ENCODE measurements around the gene TEAD3. TPM values are rescaled to one million over a fixed set of nuclear protein-coding genes. Genes with fewer than 3 reads are reported as not detected.
"Not testable (repeated sequence)": the region's sequence is repeated elsewhere in the genome, so short reads cannot be mapped to it uniquely, and the experiment has no call there.

The TEAD3 gene
- total RNA-seq, 2 experiments from 2014 or later, result 0.13 to 0.23 TPM

- Mint-ChIP-seq H3K36me3 (ENCODE audit: low read depth) (no peaks in the 10 kb centered on the region), H3K27ac (no peak overlapping the region), H3K4me3 (no peak overlapping the region), H3K4me1 (peaks cover 22% of the 10 kb centered on the region), H3K9me3 (no peaks in the 10 kb centered on the region), H3K27me3 (peaks cover 4% of the 10 kb centered on the region)
- CTCF ChIA-PET, result interaction anchor here (0.5 to 5.2 kb wide), 31 partner anchors 7 to 237 kb away, joined by 3 to 55 read pairs (median 4); partner anchors contain the start of genes ARMC12, RPL10A and TULP1
- DNase-seq, result no peak
- POLR2A ChIA-PET, result interaction anchor here (0.9 to 1.3 kb wide), 3 partner anchors 48 to 227 kb away, joined by 3 read pairs; no protein-coding TSS in a partner anchor
Observed at GRCh38 chr6:35522151-35522550, 25.3 kb upstream of the TEAD3 start.

GRCh38 chr6:35521235-35521634, 24.4 kb upstream of the TEAD3 start:
- Mint-ChIP-seq H3K4me3 (no peak overlapping the region), H3K4me1 (peaks cover 22% of the 10 kb centered on the region), H3K9me3 (no peaks in the 10 kb centered on the region), H3K36me3 (ENCODE audit: low read depth) (no peaks in the 10 kb centered on the region), H3K27ac (no peak overlapping the region), H3K27me3 (peaks cover 2% of the 10 kb centered on the region)
- POLR2A ChIA-PET, result interaction anchor here (1.2 kb wide), 1 partner anchor 80 kb away, joined by 3 read pairs; no protein-coding TSS in a partner anchor
- DNase-seq, result no peak
- CTCF ChIA-PET, result interaction anchor here (0.6 to 5.2 kb wide), 8 partner anchors 12 to 215 kb away, joined by 3 to 55 read pairs (median 8); partner anchors contain the start of genes ARMC12 and RPL10A

DNA sequence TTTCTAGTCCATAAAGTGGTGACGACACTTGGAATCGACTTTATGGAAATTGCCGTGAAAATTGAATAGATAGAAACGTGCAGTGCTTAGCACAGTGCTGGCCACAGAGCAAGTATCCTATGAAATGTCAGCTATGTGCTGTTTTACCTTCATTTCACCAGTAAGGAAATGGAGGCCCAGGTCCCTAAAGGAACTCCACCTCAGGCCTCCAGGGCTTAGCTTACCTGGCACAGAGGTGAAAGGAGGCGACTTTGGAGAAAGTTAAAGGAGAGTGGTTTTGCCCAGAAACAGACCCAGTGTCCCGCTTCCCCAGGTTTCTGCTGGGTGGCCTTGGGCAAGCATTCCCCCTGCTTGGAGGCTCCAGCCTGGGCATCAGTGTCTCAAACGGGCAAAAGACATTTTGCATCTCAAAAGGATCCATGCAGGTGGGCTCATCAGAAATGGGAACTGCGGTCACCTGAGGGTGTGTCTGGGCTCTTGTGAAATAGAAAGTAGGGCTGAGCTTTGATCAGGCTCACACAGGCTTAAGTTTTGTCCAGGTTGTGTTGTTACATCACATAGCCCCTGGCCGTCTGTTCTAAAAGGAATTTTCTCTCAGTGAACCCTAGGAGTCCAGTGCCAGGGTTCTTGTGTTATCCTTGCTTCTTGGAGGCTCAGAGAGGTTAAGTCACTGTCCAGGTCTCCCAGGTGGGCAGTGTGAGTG, 22.6 kb upstream of the TEAD3 start:
- Mint-ChIP-seq H3K27me3 (peaks cover 2% of the 10 kb centered on the region), H3K4me3 (no peak overlapping the region), H3K9me3 (no peaks in the 10 kb centered on the region), H3K27ac (no peak overlapping the region), H3K4me1 (peaks cover 20% of the 10 kb centered on the region), H3K36me3 (ENCODE audit: low read depth) (no peaks in the 10 kb centered on the region)
- DNase-seq, result no peak
- ChIA-PET POLR2A (no interaction called here), CTCF (no interaction called here)

DNA sequence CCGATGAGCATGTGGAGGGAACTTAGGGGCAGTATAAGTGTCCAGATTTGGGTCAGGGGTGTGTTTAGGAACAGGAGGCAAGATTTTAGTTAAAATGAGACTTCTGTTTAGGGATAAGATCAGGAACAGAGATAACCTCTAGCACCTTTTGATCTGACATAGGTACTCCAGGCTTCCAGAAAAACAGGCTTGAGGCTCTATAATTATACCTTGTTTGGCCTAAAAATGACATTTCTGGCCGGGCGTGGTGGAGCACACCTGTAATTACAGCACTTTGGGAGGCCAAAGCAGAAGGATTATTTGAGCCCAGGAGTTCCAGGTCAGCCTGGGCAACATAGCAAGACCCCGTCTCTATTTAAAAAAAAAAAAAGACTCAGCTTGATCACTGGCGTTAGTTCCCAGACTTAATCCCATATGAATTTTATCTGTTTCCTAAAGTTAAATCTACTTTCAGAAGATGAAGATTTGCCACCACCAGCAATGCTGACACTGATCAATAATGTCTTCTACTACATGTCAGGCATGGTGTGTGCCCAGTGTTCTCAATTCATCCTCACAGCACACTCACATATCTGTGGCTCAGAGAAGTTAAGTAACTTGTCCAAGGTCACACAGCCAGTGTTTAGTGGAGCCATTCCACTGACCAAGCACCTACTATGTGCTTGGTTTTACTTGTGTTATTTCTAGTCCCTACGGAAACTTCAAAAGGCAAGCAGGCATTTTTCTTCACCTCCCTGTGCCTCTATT, 21.9 kb upstream of the TEAD3 start:
- Mint-ChIP-seq H3K27ac (no peak overlapping the region), H3K4me3 (no peak overlapping the region), H3K9me3 (no peaks in the 10 kb centered on the region), H3K27me3 (peaks cover 6% of the 10 kb centered on the region), H3K36me3 (ENCODE audit: low read depth) (no peaks in the 10 kb centered on the region), H3K4me1 (peaks cover 16% of the 10 kb centered on the region)
- CTCF ChIA-PET, result interaction anchor here (2.1 kb wide), 1 partner anchor 33 kb away, joined by 4 read pairs; no protein-coding TSS in a partner anchor
- no peak for DNase-seq
- POLR2A ChIA-PET, result no interaction called here

GRCh38 chr6:35517978-35518377, 21.1 kb upstream of the TEAD3 start:
- CTCF ChIA-PET, result interaction anchor here (1.1 to 2.1 kb wide), 2 partner anchors 34 to 218 kb away, joined by 4 read pairs; no protein-coding TSS in a partner anchor
- POLR2A ChIA-PET; H3K27ac Mint-ChIP-seq; H3K4me3 Mint-ChIP-seq; H3K36me3 Mint-ChIP-seq (ENCODE audit: low read depth); H3K9me3 Mint-ChIP-seq; DNase-seq; H3K27me3 Mint-ChIP-seq: not testable (repeated sequence)
- H3K4me1 Mint-ChIP-seq, result peaks cover 11% of the 10 kb centered on the region

DNA sequence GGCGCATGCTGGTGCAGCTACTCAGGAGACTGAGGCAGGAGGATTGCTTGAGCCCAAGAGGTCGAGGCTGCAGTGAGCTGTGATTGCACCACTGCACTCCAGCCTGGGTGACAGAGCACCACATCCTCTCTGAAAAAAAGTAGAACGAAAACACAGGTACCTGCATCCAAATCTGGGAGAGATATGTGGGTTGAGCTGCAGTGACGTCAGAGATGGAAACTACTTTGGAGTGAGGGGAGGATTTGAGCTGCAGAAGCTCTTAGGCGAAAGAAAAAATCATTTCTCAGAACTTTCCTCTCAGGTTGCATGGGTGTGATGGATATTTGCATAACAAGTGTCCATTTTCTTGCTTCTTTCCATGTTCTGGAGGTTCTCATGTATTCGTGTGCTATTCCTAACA, 19.8 kb upstream of the TEAD3 start:
- Mint-ChIP-seq H3K27ac (no peak overlapping the region), H3K4me1 (no peaks in the 10 kb centered on the region), H3K36me3 (ENCODE audit: low read depth) (no peaks in the 10 kb centered on the region), H3K27me3 (peaks cover 6% of the 10 kb centered on the region), H3K4me3 (no peak overlapping the region), H3K9me3 (no peaks in the 10 kb centered on the region)
- no peak for DNase-seq
- CTCF ChIA-PET, result interaction anchor here (0.6 to 2.1 kb wide), 4 partner anchors 35 to 219 kb away, joined by 3 to 5 read pairs (median 4); no protein-coding TSS in a partner anchor
- POLR2A ChIA-PET, result no interaction called here

- H3K27me3 Mint-ChIP-seq; H3K36me3 Mint-ChIP-seq (ENCODE audit: low read depth); H3K4me1 Mint-ChIP-seq; POLR2A ChIA-PET; DNase-seq; H3K4me3 Mint-ChIP-seq; H3K9me3 Mint-ChIP-seq; H3K27ac Mint-ChIP-seq: not testable (repeated sequence)
- CTCF ChIA-PET, result interaction anchor here (0.7 kb wide), 1 partner anchor 215 kb away, joined by 3 read pairs; no protein-coding TSS in a partner anchor
Observed at GRCh38 chr6:35515939-35516338, 19.1 kb upstream of the TEAD3 start.

GRCh38 chr6:35514587-35514986, 17.7 kb upstream of the TEAD3 start:
- no peak for DNase-seq

DNA sequence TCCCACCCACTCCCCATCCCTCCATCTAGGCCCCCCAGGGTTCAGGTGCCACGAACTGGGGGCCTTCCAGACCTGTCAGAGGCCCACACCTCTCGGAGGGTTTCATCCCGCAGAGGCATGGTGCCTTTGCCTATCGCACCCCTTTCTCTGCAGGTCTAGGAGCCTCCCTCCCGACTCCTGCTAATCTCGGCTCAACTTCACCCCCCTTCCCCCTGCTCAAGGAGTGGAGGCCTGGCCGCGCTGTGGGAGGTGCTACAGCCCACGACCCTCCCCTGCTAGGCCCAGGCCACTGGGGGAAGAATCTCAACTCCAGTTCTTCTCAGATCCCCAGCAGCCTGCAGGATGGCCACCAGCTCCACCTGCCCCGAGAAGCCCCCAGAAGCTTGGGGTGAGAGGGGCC, 15.9 kb upstream of the TEAD3 start, which contains the start of gene TULP1:
Gene TULP1 (minus strand): TSS at position 157 of the 400 bp plus-strand sequence. CDS start 38 bp downstream, at position 119.
- H3K27ac Mint-ChIP-seq, result no peak within 1 kb of the TSS
- H3K27me3 Mint-ChIP-seq, result peaks cover 23% of the 10 kb centered on the region
- no peak within 1 kb of the TSS for H3K4me3 Mint-ChIP-seq
- ChIA-PET CTCF (interaction anchor here (1.2 kb wide), 1 partner anchor 10 kb away, joined by 3 read pairs; no protein-coding TSS in a partner anchor), POLR2A (no interaction called here)
- no peaks in the 10 kb centered on the region for H3K36me3 Mint-ChIP-seq (ENCODE audit: low read depth)
- no peak for DNase-seq
- H3K9me3 Mint-ChIP-seq, result no peaks in the 10 kb centered on the region
- H3K4me1 Mint-ChIP-seq, result no peaks in the 10 kb centered on the region

More at GRCh38 chr6:35514587-35514986, 17.7 kb upstream of the TEAD3 start:
- POLR2A ChIA-PET, result no interaction called here
- CTCF ChIA-PET, result interaction anchor here (1.8 kb wide), 1 partner anchor 8 kb away, joined by 6 read pairs; no protein-coding TSS in a partner anchor
- Mint-ChIP-seq H3K4me1 (no peaks in the 10 kb centered on the region), H3K36me3 (ENCODE audit: low read depth) (no peaks in the 10 kb centered on the region), H3K4me3 (no peak overlapping the region), H3K27me3 (peaks cover 15% of the 10 kb centered on the region), H3K27ac (no peak overlapping the region), H3K9me3 (no peaks in the 10 kb centered on the region)

- DNase-seq, result no peak
- H3K27me3 Mint-ChIP-seq, result peaks cover 23% of the 10 kb centered on the region
- ChIA-PET POLR2A (no interaction called here), CTCF (no interaction called here)
- H3K27ac Mint-ChIP-seq, result no peak overlapping the region
- no peak overlapping the region for H3K4me3 Mint-ChIP-seq
- H3K9me3 Mint-ChIP-seq, result no peaks in the 10 kb centered on the region
- no peaks in the 10 kb centered on the region for H3K4me1 Mint-ChIP-seq
- H3K36me3 Mint-ChIP-seq (ENCODE audit: low read depth), result no peaks in the 10 kb centered on the region
Observed at GRCh38 chr6:35512006-35512405, 15.1 kb upstream of the TEAD3 start.

GRCh38 chr6:35511562-35511941, 14.7 kb upstream of the TEAD3 start:
- Mint-ChIP-seq H3K27me3 (peaks cover 23% of the 10 kb centered on the region), H3K4me3 (no peak overlapping the region), H3K27ac (no peak overlapping the region), H3K4me1 (no peaks in the 10 kb centered on the region), H3K36me3 (ENCODE audit: low read depth) (no peaks in the 10 kb centered on the region), H3K9me3 (no peaks in the 10 kb centered on the region)
- CTCF ChIA-PET, result no interaction called here
- no peak for DNase-seq
- POLR2A ChIA-PET, result no interaction called here

DNA sequence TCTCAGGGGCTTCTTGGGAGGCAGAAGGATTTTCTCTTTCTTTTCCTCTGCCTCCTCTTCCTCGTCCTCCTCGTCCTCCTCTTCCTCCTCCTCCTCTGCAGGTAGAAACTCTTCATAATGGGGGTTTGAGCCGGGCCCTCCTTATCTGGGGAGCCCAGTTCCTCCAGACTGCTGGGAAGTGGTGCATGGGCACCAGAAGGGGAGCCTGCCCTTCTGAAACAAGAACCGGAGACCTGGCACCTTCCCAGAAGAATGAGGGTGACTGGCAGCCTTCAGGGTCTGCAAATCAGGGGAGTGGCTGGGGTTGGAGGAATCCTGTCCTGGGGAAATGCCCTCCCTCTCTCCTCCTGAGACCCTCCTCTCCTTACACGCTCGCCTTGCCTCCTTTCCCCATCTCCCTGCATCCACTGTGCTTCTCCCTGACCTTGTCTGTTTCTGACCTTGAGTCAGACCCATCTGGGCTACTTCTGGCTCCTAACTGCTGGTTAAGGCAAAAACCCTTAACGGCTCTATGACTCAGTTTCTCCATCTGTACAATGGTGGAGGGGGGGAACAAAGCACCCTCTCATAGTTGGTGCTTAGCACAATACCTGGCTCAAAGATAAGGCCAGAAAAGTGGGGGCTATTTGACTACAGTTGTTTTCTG, 14.2 kb upstream of the TEAD3 start:
- CTCF ChIA-PET, result interaction anchor here (2.5 kb wide), 1 partner anchor 12 kb away, joined by 7 read pairs; no protein-coding TSS in a partner anchor
- Mint-ChIP-seq H3K36me3 (ENCODE audit: low read depth) (no peaks in the 10 kb centered on the region), H3K4me3 (no peak overlapping the region), H3K27ac (no peak overlapping the region), H3K4me1 (no peaks in the 10 kb centered on the region), H3K9me3 (no peaks in the 10 kb centered on the region), H3K27me3 (peaks cover 26% of the 10 kb centered on the region)
- DNase-seq, result no peak
- POLR2A ChIA-PET, result interaction anchor here (1.1 kb wide), 1 partner anchor 17 kb away, joined by 3 read pairs; no protein-coding TSS in a partner anchor

GRCh38 chr6:35508542-35508941, 11.7 kb upstream of the TEAD3 start:
- Mint-ChIP-seq H3K36me3 (ENCODE audit: low read depth) (no peaks in the 10 kb centered on the region), H3K27ac (no peak overlapping the region), H3K4me1 (no peaks in the 10 kb centered on the region), H3K9me3 (no peaks in the 10 kb centered on the region), H3K4me3 (no peak overlapping the region), H3K27me3 (peaks cover 23% of the 10 kb centered on the region)
- CTCF ChIA-PET, result interaction anchor here (0.9 to 2.5 kb wide), 2 partner anchors 15 kb away, joined by 3 to 7 read pairs; no protein-coding TSS in a partner anchor
- DNase-seq, result no peak
- POLR2A ChIA-PET, result no interaction called here
